Stimulated activated CD8-positive, alpha-beta memory T cell treated with anti-CD3 and anti-CD28 coated beads, Interleukin-4, amount 100 ng/mL, for 24 hours (primary cell): ENCODE results near the gene DDX31.

Experiments used
- DNase-seq: peaks from one replicate; pipeline ENCODE4 v3.0.0-alpha.2; 2020; ENCODE audit warnings: low read depth

Gene DDX31

DNA sequence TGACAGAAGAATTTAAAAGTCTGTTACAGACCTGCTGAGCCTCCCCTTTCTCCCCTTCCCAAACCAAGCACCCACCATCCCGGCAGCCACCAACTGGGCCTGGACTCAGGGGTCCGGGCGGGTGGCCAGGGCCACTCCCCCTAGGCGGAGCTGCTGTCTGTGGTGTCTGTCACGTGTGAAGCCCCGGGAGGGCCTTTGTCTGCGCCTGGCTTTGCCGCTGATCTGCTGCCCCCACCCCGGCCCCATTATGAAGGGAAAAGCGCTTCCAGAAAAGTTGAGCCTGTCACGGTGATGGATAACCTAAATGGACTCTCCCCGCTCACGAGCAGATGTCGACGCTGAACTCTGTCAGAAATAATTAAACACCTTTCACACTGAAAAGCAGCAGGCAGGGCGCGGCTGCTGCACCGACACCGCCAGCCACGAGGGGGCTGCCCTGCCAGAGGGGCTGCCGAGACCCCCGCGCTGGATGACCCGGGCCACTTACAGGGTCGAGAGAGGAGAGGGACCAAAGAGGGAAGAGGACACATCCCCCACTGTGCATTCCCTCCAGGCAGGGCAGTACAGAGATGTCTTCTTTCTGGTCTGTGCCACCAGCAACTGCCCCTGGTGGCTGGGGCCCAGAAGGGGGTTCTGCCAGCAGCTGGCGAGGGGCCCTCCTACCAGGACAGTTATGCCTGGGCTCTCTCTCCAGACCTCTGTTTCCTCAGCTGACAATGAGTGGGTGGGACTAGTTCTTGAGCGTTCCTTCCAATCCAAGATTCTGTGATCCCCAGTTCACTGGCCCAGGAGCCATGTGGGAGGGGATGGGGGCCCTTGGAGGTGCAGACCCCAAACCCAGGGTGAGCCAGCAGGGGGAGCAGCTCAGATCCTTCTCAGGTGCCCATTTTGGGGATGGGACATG lies 123.4 kb downstream of the DDX31 start:
- no peak for DNase-seq

DNA sequence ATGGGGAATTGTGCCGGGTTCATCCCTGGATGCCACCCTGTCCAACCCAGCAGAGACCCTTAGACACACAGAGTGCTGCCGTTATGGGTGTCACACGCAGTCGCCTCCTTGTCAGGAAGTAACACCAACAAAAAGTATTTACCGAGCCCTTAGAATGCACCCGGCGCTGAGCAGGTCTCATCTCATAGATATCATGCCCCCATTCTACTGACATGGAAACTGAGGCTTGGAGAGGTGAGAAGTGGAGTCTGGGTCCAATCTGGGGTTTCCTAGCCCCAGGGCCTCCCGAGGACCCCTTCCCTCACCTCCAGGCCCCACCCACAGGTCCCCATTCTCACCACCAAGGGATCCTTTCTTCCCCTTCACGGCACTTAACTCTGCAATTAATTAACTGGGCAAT lies 124.2 kb downstream of the DDX31 start:
- DNase-seq = no peak

GRCh38 chr9:132543960-132544359 lies 125.8 kb downstream of the DDX31 start:
- no peak for DNase-seq

GRCh38 chr9:132543251-132543650 lies 126.5 kb downstream of the DDX31 start:
- DNase-seq = no peak
